Ovary (tissue), 3 donors: Measurements from ENCODE around the gene CSRP1.

Experiments used
- POLR2A ChIP-seq: fragments of 450-650 bp; IDR thresholded peaks from one replicate; pipeline ENCODE4 v1.6.1; 2017; ENCODE audit warnings: antibody characterized with exemption, mild to moderate bottlenecking, moderate library complexity
- TF ChIP-seq, protein P1 (sequence below), 3 donors: fragments of 450-650 bp in 2 of 3; fragments of 200-600 bp in 1 of 3; IDR thresholded peaks; one replicate each; pipeline versions ENCODE4 v1.5.1 to v1.8.0; 2016 to 2022; ENCODE audit warnings: antibody characterized with exemption in 3 of 3, mild to moderate bottlenecking in 1 of 3
- donor health status: DM: no; HTN: no; CAD: no.

DNA sequence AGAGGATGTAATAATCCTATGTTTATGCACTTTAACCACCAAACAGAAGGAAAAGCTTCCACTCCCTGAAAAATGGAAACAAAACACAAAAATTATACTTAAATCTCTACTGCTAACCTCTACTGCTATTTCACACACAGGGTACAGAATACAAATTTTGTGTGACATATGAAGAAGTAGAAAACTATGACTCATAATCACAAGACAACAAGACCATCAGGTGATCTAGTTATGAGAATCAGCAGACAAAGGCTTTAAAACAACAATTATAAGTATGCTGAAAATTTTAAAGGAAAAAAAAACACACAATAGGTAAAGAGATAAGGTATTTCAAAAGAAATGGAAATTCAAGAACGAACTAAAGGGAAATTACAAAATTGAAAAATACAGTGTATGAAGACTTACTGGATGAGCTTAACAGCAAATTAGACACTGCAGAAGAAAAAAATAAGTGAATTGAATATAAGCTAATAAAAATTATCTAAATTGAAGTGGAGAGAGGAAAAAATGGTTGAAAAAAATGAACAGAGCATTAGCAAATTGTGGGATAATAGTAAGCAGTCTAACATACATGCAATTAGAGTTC is 18.4 kb upstream of the CSRP1 start:
- TF ChIP-seq, protein P1, sequence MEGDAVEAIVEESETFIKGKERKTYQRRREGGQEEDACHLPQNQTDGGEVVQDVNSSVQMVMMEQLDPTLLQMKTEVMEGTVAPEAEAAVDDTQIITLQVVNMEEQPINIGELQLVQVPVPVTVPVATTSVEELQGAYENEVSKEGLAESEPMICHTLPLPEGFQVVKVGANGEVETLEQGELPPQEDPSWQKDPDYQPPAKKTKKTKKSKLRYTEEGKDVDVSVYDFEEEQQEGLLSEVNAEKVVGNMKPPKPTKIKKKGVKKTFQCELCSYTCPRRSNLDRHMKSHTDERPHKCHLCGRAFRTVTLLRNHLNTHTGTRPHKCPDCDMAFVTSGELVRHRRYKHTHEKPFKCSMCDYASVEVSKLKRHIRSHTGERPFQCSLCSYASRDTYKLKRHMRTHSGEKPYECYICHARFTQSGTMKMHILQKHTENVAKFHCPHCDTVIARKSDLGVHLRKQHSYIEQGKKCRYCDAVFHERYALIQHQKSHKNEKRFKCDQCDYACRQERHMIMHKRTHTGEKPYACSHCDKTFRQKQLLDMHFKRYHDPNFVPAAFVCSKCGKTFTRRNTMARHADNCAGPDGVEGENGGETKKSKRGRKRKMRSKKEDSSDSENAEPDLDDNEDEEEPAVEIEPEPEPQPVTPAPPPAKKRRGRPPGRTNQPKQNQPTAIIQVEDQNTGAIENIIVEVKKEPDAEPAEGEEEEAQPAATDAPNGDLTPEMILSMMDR (IDR thresholded peaks at IDR 0.05): no peak
- no peak for TF ChIP-seq POLR2A
